ENCODE measurements around the gene OR4N5.
"Not testable (repeated sequence)": the region's sequence is repeated elsewhere in the genome, so short reads cannot be mapped to it uniquely, and the experiment has no call there.

Gene OR4N5

GRCh38 chr14:20138520-20138919 is at the start of gene OR4N5:
Gene OR4N5 (plus strand): TSS chr14:20138820. CDS start chr14:20143736, 4,916 bp downstream.
- TF ChIP-seq, protein P1, sequence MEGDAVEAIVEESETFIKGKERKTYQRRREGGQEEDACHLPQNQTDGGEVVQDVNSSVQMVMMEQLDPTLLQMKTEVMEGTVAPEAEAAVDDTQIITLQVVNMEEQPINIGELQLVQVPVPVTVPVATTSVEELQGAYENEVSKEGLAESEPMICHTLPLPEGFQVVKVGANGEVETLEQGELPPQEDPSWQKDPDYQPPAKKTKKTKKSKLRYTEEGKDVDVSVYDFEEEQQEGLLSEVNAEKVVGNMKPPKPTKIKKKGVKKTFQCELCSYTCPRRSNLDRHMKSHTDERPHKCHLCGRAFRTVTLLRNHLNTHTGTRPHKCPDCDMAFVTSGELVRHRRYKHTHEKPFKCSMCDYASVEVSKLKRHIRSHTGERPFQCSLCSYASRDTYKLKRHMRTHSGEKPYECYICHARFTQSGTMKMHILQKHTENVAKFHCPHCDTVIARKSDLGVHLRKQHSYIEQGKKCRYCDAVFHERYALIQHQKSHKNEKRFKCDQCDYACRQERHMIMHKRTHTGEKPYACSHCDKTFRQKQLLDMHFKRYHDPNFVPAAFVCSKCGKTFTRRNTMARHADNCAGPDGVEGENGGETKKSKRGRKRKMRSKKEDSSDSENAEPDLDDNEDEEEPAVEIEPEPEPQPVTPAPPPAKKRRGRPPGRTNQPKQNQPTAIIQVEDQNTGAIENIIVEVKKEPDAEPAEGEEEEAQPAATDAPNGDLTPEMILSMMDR (IDR thresholded peaks at IDR 0.05; ENCODE audit: borderline replicate concordance, insufficient read depth, low read depth, low read length): no peak
- H3K4me3 ChIP-seq (ENCODE audit: low read depth, low read length): no peak within 1 kb of the TSS

GRCh38 chr14:20092050-20092449 is 46.6 kb upstream of the OR4N5 start:
- TF ChIP-seq, protein P1 (IDR thresholded peaks at IDR 0.05; ENCODE audit: borderline replicate concordance, insufficient read depth, low read depth, low read length): no peak
- no peak overlapping the region for H3K4me3 ChIP-seq (ENCODE audit: low read depth, low read length)

- H3K4me3 ChIP-seq (ENCODE audit: low read depth, low read length): no peak overlapping the region
- TF ChIP-seq, protein P1 (IDR thresholded peaks at IDR 0.05; ENCODE audit: borderline replicate concordance, insufficient read depth, low read depth, low read length): no peak
These were observed 45.2 kb upstream of the OR4N5 start for GRCh38 chr14:20093442-20093841.

- H3K4me3 ChIP-seq (ENCODE audit: low read depth, low read length): not testable (repeated sequence)
These were observed 39.5 kb upstream of the OR4N5 start for GRCh38 chr14:20098926-20099770.

DNA sequence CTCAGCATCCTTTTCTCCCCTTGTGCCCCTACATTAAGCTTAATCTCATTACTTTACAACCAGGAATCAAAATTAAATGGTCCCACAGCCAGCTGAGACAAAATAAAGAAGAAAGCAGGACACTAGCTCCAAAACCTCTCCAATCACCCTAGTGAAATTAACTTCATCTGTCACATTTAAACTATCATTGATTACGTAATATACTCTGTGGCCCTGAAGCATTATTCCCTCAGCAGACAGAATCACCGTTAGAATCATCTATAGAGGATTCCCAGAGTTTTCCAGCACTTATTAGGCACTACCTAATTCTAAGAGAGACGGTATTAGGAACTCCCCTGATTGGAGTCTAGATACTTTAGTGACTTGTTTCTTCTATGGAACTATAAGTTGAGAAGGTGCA is 28.2 kb upstream of the OR4N5 start, which contains the start of gene OR4K17:
OR4K17 (plus strand) TSS at position 302 of the 400 bp plus-strand sequence. CDS start 6,761 bp downstream, outside the sequence.
- TF ChIP-seq, protein P1 (IDR thresholded peaks at IDR 0.05; ENCODE audit: borderline replicate concordance, insufficient read depth, low read depth, low read length): no peak

DNA sequence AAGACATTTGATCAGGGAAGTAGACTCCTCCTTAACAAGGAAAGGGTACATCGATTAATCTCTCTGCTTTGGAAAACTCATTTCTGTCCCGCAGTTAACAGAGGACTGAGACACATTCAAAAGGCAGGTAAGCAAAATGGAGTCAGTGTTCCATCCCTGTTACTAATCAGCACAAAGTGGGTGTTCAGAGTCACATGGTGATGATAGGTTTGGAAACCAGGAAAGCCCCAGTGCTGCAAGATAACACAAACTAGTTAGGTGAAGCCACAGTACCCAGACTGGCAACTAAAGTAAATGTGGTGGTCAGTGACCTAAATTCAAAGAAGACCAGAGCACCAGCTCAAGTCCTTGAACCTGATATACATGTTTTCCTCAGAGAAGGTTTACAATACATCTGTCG is 26.3 kb upstream of the OR4N5 start:
- TF ChIP-seq, protein P1 (IDR thresholded peaks at IDR 0.05; ENCODE audit: borderline replicate concordance, insufficient read depth, low read depth, low read length): no peak
- H3K4me3 ChIP-seq (ENCODE audit: low read depth, low read length): no peak overlapping the region

More for the DNA sequence above, 28.2 kb upstream of the OR4N5 start, which contains the start of gene OR4K17:
- H3K4me3 ChIP-seq (ENCODE audit: low read depth, low read length): no peak within 1 kb of the TSS

GRCh38 chr14:20116748-20117147 is 21.9 kb upstream of the OR4N5 start:
- TF ChIP-seq, protein P1 (IDR thresholded peaks at IDR 0.05; ENCODE audit: borderline replicate concordance, insufficient read depth, low read depth, low read length): no peak
- H3K4me3 ChIP-seq (ENCODE audit: low read depth, low read length): no peak overlapping the region

All from GM12875 (cell line).